HFF-Myc (cell line): ENCODE results near the gene OR5D14.

Source experiments
- DNase-seq: peaks from one replicate; pipeline ENCODE4 v3.0.0-alpha.2; 2011; ENCODE audit warnings: low read depth; ENCODE audit errors: extremely low read depth
- H3K4me3 ChIP-seq: replicated peaks from 2 replicates; pipeline ENCODE4 v1.5.1; 2011; ENCODE audit warnings: low read depth, mild to moderate bottlenecking, control low read depth, low read length
- TF ChIP-seq, protein P1 (sequence below): IDR thresholded peaks from 2 replicates; pipeline ENCODE4 v1.5.1; 2012; ENCODE audit warnings: mild to moderate bottlenecking, low read depth, low read length, control low read depth; ENCODE audit errors: missing control alignments

Gene OR5D14

GRCh38 chr11:55795256-55795655 lies at the start of gene OR5D14:
Gene OR5D14, plus strand, starts transcription at chr11:55795556. Its CDS starts 0 bp downstream, at chr11:55795556.
- DNase-seq = no peak
- H3K4me3 ChIP-seq = no peak within 1 kb of the TSS
- TF ChIP-seq, protein P1, sequence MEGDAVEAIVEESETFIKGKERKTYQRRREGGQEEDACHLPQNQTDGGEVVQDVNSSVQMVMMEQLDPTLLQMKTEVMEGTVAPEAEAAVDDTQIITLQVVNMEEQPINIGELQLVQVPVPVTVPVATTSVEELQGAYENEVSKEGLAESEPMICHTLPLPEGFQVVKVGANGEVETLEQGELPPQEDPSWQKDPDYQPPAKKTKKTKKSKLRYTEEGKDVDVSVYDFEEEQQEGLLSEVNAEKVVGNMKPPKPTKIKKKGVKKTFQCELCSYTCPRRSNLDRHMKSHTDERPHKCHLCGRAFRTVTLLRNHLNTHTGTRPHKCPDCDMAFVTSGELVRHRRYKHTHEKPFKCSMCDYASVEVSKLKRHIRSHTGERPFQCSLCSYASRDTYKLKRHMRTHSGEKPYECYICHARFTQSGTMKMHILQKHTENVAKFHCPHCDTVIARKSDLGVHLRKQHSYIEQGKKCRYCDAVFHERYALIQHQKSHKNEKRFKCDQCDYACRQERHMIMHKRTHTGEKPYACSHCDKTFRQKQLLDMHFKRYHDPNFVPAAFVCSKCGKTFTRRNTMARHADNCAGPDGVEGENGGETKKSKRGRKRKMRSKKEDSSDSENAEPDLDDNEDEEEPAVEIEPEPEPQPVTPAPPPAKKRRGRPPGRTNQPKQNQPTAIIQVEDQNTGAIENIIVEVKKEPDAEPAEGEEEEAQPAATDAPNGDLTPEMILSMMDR = no peak

- TF ChIP-seq, protein P1 = no peak
- no peak for DNase-seq
- H3K4me3 ChIP-seq = no peak within 1 kb of the TSS
Observed at GRCh38 chr11:55773138-55773537, 22.2 kb upstream of the OR5D14 start, which contains the start of gene OR5D13. Gene OR5D13, plus strand, starts transcription at chr11:55773438. Its CDS starts 0 bp downstream, at chr11:55773438.

DNA sequence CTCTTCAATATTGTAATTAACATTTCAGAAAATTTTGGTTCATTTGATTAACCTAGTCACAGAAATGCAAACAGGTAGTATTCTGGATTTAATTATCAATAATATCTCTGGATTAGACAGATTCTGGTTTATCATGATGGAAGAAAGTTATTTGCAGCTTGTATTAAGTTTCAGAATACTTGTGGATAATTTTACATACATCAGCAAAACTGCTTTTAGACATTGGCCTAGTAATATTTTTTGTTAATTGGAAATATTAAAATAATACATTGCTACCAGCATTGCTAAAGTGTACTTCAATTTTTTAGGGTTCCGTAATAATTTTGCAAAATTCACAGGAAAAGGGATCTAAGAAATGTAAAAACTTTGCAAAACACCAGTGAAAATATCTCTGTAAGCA lies 3.8 kb upstream of the OR5D14 start:
- TF ChIP-seq, protein P1 = no peak
- DNase-seq = no peak
- H3K4me3 ChIP-seq = no peak overlapping the region

DNA sequence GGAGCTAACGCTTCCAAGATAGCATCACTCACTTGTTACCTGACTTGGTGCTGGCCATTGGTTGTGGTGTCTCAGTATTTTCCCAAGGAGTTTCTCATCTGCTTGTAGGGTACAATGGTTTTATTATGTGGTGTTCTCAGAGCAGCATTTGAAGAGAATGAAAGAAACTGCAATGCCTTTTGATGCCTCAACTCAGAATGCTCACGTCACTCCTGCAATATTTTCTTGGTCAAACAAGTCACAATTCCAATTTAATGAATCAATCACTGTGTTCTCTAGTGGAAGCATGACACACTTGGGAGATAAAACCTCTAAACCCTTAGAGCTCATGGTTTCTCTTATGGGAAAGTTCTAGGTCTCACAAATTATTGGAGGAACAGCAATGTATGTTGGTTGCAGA lies 2.0 kb upstream of the OR5D14 start:
- TF ChIP-seq, protein P1 = no peak
- no peak for DNase-seq

DNA sequence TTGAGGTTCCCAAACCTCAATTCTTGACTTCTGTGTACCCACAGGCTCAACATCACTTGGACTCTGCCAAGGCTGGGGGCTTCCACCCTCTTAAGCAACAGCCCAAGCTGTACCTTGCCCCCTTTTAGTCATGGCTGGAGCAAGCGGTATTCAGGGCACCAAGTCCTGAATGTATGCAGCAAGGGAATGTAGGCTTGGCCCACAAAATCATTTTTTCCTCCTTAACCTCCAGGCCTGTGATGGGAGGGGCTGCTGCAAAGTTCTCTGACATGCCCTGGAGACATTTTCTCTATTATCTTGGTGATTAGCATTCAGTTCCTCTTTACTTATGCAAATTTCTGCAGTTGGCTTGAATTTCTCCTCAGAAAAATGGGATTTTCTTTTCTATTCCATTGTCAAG lies 10.9 kb downstream of the OR5D14 start:
- TF ChIP-seq, protein P1 = no peak
- no peak overlapping the region for H3K4me3 ChIP-seq
- no peak for DNase-seq

More for the DNA sequence above, 2.0 kb upstream of the OR5D14 start:
- no peak overlapping the region for H3K4me3 ChIP-seq

DNA sequence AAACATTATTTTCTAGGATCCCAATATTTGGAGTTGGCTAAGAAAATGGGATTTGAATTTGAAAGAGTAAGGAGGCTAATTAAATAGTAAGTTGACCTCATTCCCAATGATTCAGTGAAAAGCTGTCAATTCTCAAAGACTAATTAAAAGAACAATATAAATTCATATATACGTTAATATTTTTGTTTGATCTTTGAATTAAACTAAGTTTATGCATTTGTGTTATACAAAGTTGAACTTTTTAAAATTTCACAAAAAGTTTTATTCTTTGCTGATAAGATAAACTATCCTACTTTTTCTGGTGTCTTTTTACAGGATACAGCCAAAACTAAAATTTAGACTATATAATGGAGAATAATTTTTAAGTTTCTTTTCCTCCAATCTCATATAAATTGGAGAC lies 15.7 kb downstream of the OR5D14 start, which contains the start of gene OR5L1:
Gene OR5L1, plus strand, starts transcription at position 301 of the 400 bp plus-strand sequence. CDS start 100 bp downstream, outside the sequence.
- no peak within 1 kb of the TSS for H3K4me3 ChIP-seq
- no peak for DNase-seq
- TF ChIP-seq, protein P1 = no peak

GRCh38 chr11:55819330-55819729 lies 24.0 kb downstream of the OR5D14 start, which contains the start of gene OR5D18:
Gene OR5D18, plus strand, starts transcription at chr11:55819630. Its CDS starts 0 bp downstream, at chr11:55819630.
- no peak within 1 kb of the TSS for H3K4me3 ChIP-seq
- TF ChIP-seq, protein P1 = no peak
- no peak for DNase-seq
